K562 (cell line): ENCODE measurements around the gene RNGTT. TPM values are rescaled to one million over a fixed set of nuclear protein-coding genes. Genes with fewer than 3 reads are reported as not detected.

Experiments used
- E2F3 ChIP-seq: fragments of 250-450 bp; sonication (Bioruptor Pico); IDR thresholded peaks from 2 replicates; pipeline ENCODE4 v1.4.0; 2020; ENCODE audit warnings: mild to moderate bottlenecking
- KLF1 ChIP-seq: fragments of 450-650 bp; IDR thresholded peaks from 2 replicates; pipeline ENCODE4 v1.6.1; 2016; ENCODE audit warnings: missing genetic modification characterization, missing compliant biosample characterization
- LEF1 ChIP-seq: fragments of 450-650 bp; IDR thresholded peaks from 2 replicates; pipeline ENCODE4 v1.6.1; 2016; ENCODE audit warnings: mild to moderate bottlenecking
- MAZ ChIP-seq, 2 experiments: fragments of 450-650 bp in 1 of 2; sonication (generic) in 1 of 2; formaldehyde crosslinking; IDR thresholded peaks in 1 of 2; conservative IDR thresholded peaks in 1 of 2; 2 replicates each; pipeline versions ENCODE4 v1.4.0 to v1.5.0; 2020; ENCODE audit warnings: mild to moderate bottlenecking in 1 of 2, missing genetic modification reagents in 1 of 2
- RBM17 ChIP-seq: fragments of 200-400 bp; formaldehyde crosslinking; IDR thresholded peaks from 2 replicates; pipeline ENCODE4 v1.6.1; 2017; ENCODE audit warnings: low read depth, mild to moderate bottlenecking, low read length, borderline replicate concordance
- TBL1XR1 ChIP-seq, 2 experiments: IDR thresholded peaks; 2 replicates each; pipeline ENCODE4 v1.6.1; 2012; ENCODE audit warnings: improper control_type of control experiment in 2 of 2, low read length in 2 of 2, mild to moderate bottlenecking in 1 of 2
- ZBTB17 ChIP-seq: fragments of 450-650 bp; formaldehyde crosslinking; IDR thresholded peaks from 2 replicates; pipeline ENCODE4 v1.4.0; 2020; ENCODE audit warnings: mild to moderate bottlenecking
- ZKSCAN8 ChIP-seq: fragments of 200-800 bp; sonication (Bioruptor generic); IDR thresholded peaks from 2 replicates; pipeline ENCODE4 v1.6.1; 2016; ENCODE audit warnings: missing genetic modification characterization, missing compliant biosample characterization
- ZNF146 ChIP-seq: IDR thresholded peaks from one replicate; pipeline ENCODE4 v1.6.1; 2018; ENCODE audit warnings: missing compliant biosample characterization; ENCODE audit not compliant: unreplicated experiment
- ZNF445 ChIP-seq: fragments of 250-450 bp; sonication (Bioruptor Pico); IDR thresholded peaks from 2 replicates; pipeline ENCODE4 v1.4.0; 2020; ENCODE audit warnings: low read depth, mild to moderate bottlenecking, moderate library complexity
- ZNF589 ChIP-seq: fragments of 200-800 bp; sonication (Bioruptor generic); IDR thresholded peaks from 2 replicates; pipeline ENCODE4 v1.6.1; 2016; ENCODE audit warnings: low read depth, missing genetic modification characterization, missing compliant biosample characterization
- polyA plus RNA-seq, 8 experiments: library from polyadenylated mRNA; depleted of rRNA in 4 of 8; stranded (reverse) in 5 of 8; unstranded in 3 of 8; fragments of >200 nt; fragmentation: Nextera tagmentation in 2 of 8; fragmentation: Illumina TruSeq in 1 of 8; extraction: Ambion mirVana in 2 of 8; extraction: Trizol in 1 of 8; gene quantifications; 2 replicates each; pipeline versions ENCODE4 v1.2.1 to v1.2.3, GENCODE V29; 2011 to 2014; ENCODE audit warnings: inconsistent platforms in 1 of 8, missing spikeins in 1 of 8
- total RNA-seq, 7 experiments: library from RNA; depleted of rRNA in 6 of 7; stranded (reverse); fragments of >200 nt in 6 of 7; fragmentation: Illumina TruSeq in 2 of 7; extraction: Trizol in 2 of 7; gene quantifications; 2 replicates each; pipeline versions ENCODE4 v1.2.1 to v1.2.3, GENCODE V29; 2011 to 2021; ENCODE audit warnings: low replicate concordance in 1 of 7
- TF ChIP-seq, protein P1 (sequence below), 2 experiments: fragments of 250-450 bp in 1 of 2; fragments of 450-650 bp in 1 of 2; sonication (Bioruptor Pico) in 1 of 2; IDR thresholded peaks; 2 replicates each; pipeline versions ENCODE4 v1.6.1 to v1.8.0; 2016 to 2021; ENCODE audit warnings: mild to moderate bottlenecking in 2 of 2, moderate library complexity in 2 of 2, missing compliant biosample characterization in 1 of 2, missing genetic modification characterization in 1 of 2
- TF ChIP-seq, protein P2 (sequence below): fragments of 250-450 bp; sonication (Bioruptor Pico); IDR thresholded peaks from 2 replicates; pipeline ENCODE4 v1.4.0; 2020; ENCODE audit warnings: borderline replicate concordance
- TF ChIP-seq, protein P3 (sequence below): fragments of 450-650 bp; formaldehyde crosslinking; IDR thresholded peaks from 2 replicates; pipeline ENCODE4 v1.4.0; 2022; ENCODE audit warnings: missing genetic modification characterization
- TF ChIP-seq, protein P4 (sequence below): fragments of 450-650 bp; formaldehyde crosslinking; IDR thresholded peaks from 2 replicates; pipeline ENCODE4 v1.4.0; 2020; ENCODE audit warnings: mild to moderate bottlenecking
- TF ChIP-seq, protein P5 (sequence below): fragments of 250-450 bp; sonication (Bioruptor Pico); IDR thresholded peaks from 2 replicates; pipeline ENCODE4 v1.8.0; 2021; ENCODE audit warnings: mild to moderate bottlenecking, moderate library complexity
- TF ChIP-seq, protein P6 (sequence below): sonication (generic); formaldehyde crosslinking; IDR thresholded peaks from 2 replicates; pipeline ENCODE4 v1.9.0; 2022; ENCODE audit warnings: mild to moderate bottlenecking, missing genetic modification reagents
- TF ChIP-seq, protein P7 (sequence below): fragments of 450-650 bp; conservative IDR thresholded peaks from 2 replicates; pipeline ENCODE4 v1.6.1; 2016; ENCODE audit warnings: missing genetic modification characterization, low read depth, mild to moderate bottlenecking, control low read depth, missing compliant biosample characterization

The RNGTT gene
- total and polyA plus RNA-seq, 9 of the 15 experiments (the other 6 are each of a cell fraction or from before 2014, with no cell fraction given), result 6.1 to 31.7 (median 19.5) TPM

DNA sequence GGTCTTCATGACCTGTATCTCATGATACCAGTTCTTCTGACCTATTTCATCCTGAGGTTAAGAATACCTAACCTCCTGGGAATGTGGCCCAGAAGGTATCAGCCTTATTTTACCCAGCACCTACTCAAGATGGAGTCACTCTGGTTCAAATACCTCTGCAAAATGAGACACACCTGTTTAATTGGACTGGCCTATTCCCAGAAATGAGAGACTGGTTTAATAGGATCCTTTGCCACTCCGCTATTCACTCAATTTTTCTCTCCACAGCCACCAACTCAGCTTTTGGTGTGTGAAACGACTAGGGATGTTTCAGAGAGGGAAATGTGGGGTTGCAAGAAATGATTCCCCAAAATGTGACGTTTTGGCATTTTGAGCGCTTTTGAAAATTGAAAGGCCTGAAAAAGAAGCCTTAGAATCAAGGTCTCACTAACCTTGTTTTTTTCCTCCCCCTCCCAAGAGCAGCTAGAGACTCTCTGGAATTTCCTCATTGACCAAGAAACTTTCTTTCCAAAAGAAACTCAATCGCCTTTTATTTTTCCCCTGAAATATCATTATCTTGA is 45.5 kb upstream of the RNGTT start (continued):
- TF ChIP-seq, protein P1, sequence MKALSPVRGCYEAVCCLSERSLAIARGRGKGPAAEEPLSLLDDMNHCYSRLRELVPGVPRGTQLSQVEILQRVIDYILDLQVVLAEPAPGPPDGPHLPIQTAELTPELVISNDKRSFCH (CRISPR knock-in tag; IDR thresholded peaks at IDR 0.05), result no peak
- TF ChIP-seq, protein P1 (tag; IDR thresholded peaks at IDR 0.05), result peak; percentile 90
- TF ChIP-seq LEF1, result no peak
- TF ChIP-seq, protein P2, sequence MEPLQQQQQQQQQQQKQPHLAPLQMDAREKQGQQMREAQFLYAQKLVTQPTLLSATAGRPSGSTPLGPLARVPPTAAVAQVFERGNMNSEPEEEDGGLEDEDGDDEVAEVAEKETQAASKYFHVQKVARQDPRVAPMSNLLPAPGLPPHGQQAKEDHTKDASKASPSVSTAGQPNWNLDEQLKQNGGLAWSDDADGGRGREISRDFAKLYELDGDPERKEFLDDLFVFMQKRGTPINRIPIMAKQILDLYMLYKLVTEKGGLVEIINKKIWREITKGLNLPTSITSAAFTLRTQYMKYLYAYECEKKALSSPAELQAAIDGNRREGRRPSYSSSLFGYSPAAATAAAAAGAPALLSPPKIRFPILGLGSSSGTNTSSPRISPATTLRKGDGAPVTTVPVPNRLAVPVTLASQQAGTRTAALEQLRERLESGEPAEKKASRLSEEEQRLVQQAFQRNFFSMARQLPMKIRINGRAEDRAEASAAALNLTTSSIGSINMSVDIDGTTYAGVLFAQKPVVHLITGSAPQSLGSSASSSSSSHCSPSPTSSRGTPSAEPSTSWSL (CRISPR knock-in tag), result no peak
- TF ChIP-seq E2F3 (CRISPR knock-in tag), result peak; percentile 64; the same call in 1 of the 2 replicates
- TF ChIP-seq ZNF445 (CRISPR knock-in tag), result peak; percentile 73; the same call in 1 of the 2 replicates
- TF ChIP-seq ZBTB17 (CRISPR knock-in tag), result peak; percentile 91
- TF ChIP-seq RBM17, result no peak
- TF ChIP-seq, protein P3, sequence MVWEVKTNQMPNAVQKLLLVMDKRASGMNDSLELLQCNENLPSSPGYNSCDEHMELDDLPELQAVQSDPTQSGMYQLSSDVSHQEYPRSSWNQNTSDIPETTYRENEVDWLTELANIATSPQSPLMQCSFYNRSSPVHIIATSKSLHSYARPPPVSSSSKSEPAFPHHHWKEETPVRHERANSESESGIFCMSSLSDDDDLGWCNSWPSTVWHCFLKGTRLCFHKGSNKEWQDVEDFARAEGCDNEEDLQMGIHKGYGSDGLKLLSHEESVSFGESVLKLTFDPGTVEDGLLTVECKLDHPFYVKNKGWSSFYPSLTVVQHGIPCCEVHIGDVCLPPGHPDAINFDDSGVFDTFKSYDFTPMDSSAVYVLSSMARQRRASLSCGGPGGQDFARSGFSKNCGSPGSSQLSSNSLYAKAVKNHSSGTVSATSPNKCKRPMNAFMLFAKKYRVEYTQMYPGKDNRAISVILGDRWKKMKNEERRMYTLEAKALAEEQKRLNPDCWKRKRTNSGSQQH (CRISPR knock-in tag), result 0 out of 2 replicates have a peak, but pooled peaks have one; percentile 68
- peak; percentile 86; the same call in 1 of the 2 replicates for TF ChIP-seq ZNF589 (CRISPR knock-in tag)
- TF ChIP-seq ZNF146 (CRISPR knock-in tag), result no peak
- TF ChIP-seq, protein P4, sequence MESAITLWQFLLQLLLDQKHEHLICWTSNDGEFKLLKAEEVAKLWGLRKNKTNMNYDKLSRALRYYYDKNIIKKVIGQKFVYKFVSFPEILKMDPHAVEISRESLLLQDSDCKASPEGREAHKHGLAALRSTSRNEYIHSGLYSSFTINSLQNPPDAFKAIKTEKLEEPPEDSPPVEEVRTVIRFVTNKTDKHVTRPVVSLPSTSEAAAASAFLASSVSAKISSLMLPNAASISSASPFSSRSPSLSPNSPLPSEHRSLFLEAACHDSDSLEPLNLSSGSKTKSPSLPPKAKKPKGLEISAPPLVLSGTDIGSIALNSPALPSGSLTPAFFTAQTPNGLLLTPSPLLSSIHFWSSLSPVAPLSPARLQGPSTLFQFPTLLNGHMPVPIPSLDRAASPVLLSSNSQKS (CRISPR knock-in tag), result 0 out of 2 replicates have a peak, but pooled peaks have one; percentile 11
- TF ChIP-seq ZKSCAN8 (CRISPR knock-in tag), result peak; percentile 52; the same call in 1 of the 2 replicates
- TF ChIP-seq, protein P5, sequence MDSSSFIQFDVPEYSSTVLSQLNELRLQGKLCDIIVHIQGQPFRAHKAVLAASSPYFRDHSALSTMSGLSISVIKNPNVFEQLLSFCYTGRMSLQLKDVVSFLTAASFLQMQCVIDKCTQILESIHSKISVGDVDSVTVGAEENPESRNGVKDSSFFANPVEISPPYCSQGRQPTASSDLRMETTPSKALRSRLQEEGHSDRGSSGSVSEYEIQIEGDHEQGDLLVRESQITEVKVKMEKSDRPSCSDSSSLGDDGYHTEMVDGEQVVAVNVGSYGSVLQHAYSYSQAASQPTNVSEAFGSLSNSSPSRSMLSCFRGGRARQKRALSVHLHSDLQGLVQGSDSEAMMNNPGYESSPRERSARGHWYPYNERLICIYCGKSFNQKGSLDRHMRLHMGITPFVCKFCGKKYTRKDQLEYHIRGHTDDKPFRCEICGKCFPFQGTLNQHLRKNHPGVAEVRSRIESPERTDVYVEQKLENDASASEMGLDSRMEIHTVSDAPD (CRISPR knock-in tag), result peak; percentile 70; the same call in 1 of the 2 replicates
- TF ChIP-seq, protein P6, sequence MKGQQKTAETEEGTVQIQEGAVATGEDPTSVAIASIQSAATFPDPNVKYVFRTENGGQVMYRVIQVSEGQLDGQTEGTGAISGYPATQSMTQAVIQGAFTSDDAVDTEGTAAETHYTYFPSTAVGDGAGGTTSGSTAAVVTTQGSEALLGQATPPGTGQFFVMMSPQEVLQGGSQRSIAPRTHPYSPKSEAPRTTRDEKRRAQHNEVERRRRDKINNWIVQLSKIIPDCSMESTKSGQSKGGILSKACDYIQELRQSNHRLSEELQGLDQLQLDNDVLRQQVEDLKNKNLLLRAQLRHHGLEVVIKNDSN, result no peak
- 0 out of 2 replicates have a peak, but pooled peaks have one; percentile 35 for TF ChIP-seq KLF1
- peak in 1 of 2 experiments; percentile 76; a peak in 2 of 4 replicates for TF ChIP-seq MAZ (CRISPR knock-in tag; conservative IDR thresholded peaks at IDR 0.05 in 1 of 2, IDR thresholded peaks at IDR 0.05 in 1 of 2)
- TF ChIP-seq TBL1XR1 (IDR thresholded peaks at IDR 0.05; ENCODE audit: low read length in 2 of 2), result no peak
- TF ChIP-seq, protein P7, sequence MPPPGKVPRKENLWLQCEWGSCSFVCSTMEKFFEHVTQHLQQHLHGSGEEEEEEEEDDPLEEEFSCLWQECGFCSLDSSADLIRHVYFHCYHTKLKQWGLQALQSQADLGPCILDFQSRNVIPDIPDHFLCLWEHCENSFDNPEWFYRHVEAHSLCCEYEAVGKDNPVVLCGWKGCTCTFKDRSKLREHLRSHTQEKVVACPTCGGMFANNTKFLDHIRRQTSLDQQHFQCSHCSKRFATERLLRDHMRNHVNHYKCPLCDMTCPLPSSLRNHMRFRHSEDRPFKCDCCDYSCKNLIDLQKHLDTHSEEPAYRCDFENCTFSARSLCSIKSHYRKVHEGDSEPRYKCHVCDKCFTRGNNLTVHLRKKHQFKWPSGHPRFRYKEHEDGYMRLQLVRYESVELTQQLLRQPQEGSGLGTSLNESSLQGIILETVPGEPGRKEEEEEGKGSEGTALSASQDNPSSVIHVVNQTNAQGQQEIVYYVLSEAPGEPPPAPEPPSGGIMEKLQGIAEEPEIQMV, result peak; percentile 65
